Colonic mucosa (tissue), 4 donors: ENCODE measurements around the gene PIGW. TPM values are rescaled to one million over a fixed set of nuclear protein-coding genes. Genes with fewer than 3 reads are reported as not detected.

Experiments
- DNase-seq: peaks from one replicate; pipeline ENCODE4 v3.0.0-alpha.2; 2020
- H3K27ac ChIP-seq: fragments of 200-600 bp; one replicate; pipeline ENCODE4 v1.8.0; 2021
- H3K27me3 ChIP-seq: fragments of 200-600 bp; one replicate; pipeline ENCODE4 v1.8.0; 2021
- H3K36me3 ChIP-seq: fragments of 200-600 bp; one replicate; pipeline ENCODE4 v1.8.0; 2021
- H3K4me1 ChIP-seq: fragments of 200-600 bp; one replicate; pipeline ENCODE4 v1.8.0; 2021; ENCODE audit warnings: mild to moderate bottlenecking
- H3K4me3 ChIP-seq: fragments of 200-600 bp; one replicate; pipeline ENCODE4 v1.8.0; 2021
- H3K9ac ChIP-seq, 2 donors: one replicate each; pipeline ENCODE4 v1.7.0; 2013; ENCODE audit warnings: control low read depth in 2 of 2, low read depth in 2 of 2, low read length in 2 of 2
- H3K9me3 ChIP-seq: fragments of 200-600 bp; one replicate; pipeline ENCODE4 v1.8.0; 2021
- intact Hi-C: fragments of 100-400 bp; cut with DNase I; formaldehyde crosslinking; loops from one replicate; pipeline ENCODE4 v1.14.1; 2022
- total RNA-seq, 2 donors: library from RNA; stranded (reverse); fragmentation: NEBNext Ultra II Directional in 1 of 2; extraction: Animal tissue kit (Norgen Biotek cat#: 25700) in 1 of 2; gene quantifications; one replicate each; pipeline ENCODE4 v1.2.1, GENCODE V29; 2021
- TF ChIP-seq, protein P1 (sequence below): fragments of 200-600 bp; IDR thresholded peaks from one replicate; pipeline ENCODE4 v1.8.0; 2022; ENCODE audit warnings: antibody characterized with exemption, mild to moderate bottlenecking
- donor health status: healthy.
- donor health status: DM: no; HTN: no; CAD: no.
- donor health status: DM: no; HTN: no; CAD: no.

Gene PIGW
- total RNA-seq, 2 donors from 2014 or later = 4.8 to 10.2 TPM

DNA sequence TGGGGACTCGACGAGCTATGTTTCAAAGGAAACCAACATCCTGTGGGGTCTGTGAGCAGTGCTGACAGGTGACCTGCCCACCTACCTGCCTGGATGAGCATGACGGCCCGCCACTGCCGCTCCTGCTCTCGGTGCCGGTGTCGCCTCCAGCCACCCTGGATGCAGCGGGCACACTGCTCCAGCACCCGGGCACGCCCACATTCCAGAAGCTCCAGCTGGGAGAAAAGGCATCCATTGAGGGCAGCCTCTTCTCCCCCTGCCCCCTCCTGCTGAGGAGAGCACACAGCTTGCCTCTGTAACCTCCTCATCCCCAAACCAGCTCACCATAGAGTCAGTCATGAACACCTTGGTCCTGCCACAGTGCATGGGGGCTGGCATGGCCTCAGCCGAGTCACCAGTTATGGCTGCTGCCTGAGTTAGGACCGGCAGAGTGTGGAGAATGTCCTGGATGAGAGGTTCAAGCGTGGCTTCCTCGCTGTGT, 34.0 kb upstream of the PIGW start:
- no peaks in the 10 kb centered on the region for H3K9me3 ChIP-seq
- no peaks in the 10 kb centered on the region for H3K27me3 ChIP-seq
- H3K4me3 ChIP-seq = no peak overlapping the region
- H3K36me3 ChIP-seq = no peaks in the 10 kb centered on the region
- no peak overlapping the region for H3K9ac ChIP-seq
- no peak overlapping the region for H3K27ac ChIP-seq
- TF ChIP-seq, protein P1, sequence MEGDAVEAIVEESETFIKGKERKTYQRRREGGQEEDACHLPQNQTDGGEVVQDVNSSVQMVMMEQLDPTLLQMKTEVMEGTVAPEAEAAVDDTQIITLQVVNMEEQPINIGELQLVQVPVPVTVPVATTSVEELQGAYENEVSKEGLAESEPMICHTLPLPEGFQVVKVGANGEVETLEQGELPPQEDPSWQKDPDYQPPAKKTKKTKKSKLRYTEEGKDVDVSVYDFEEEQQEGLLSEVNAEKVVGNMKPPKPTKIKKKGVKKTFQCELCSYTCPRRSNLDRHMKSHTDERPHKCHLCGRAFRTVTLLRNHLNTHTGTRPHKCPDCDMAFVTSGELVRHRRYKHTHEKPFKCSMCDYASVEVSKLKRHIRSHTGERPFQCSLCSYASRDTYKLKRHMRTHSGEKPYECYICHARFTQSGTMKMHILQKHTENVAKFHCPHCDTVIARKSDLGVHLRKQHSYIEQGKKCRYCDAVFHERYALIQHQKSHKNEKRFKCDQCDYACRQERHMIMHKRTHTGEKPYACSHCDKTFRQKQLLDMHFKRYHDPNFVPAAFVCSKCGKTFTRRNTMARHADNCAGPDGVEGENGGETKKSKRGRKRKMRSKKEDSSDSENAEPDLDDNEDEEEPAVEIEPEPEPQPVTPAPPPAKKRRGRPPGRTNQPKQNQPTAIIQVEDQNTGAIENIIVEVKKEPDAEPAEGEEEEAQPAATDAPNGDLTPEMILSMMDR = no peak
- no peak for DNase-seq
- no peaks in the 10 kb centered on the region for H3K4me1 ChIP-seq
- intact Hi-C loops = no loop called here

DNA sequence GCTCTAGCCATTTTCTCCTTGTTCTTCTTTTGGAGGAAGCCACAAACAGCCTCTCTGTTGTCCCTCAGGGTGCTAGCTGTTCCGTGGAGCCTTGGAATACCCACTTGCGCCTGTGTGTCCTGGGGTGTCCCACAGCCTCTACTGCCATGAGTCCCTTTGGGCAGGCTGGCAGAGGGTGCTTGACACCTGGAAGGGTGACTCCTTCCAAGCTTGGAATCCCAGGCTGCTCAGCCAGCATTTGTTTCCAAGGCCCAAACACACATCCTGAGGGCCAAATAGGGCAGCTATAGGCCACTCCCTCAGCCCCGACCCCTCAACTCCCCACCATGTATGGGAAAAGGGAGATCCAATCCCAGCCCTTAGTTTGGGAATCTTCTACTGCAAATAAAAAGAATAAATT, 33.4 kb upstream of the PIGW start:
- Histone ChIP-seq H3K27ac (no peak overlapping the region), H3K4me1 (no peaks in the 10 kb centered on the region), H3K27me3 (no peaks in the 10 kb centered on the region), H3K4me3 (no peak overlapping the region), H3K36me3 (no peaks in the 10 kb centered on the region), H3K9ac (no peak overlapping the region), H3K9me3 (no peaks in the 10 kb centered on the region)
- intact Hi-C loops = no loop called here
- TF ChIP-seq, protein P1 = no peak
- DNase-seq = no peak

DNA sequence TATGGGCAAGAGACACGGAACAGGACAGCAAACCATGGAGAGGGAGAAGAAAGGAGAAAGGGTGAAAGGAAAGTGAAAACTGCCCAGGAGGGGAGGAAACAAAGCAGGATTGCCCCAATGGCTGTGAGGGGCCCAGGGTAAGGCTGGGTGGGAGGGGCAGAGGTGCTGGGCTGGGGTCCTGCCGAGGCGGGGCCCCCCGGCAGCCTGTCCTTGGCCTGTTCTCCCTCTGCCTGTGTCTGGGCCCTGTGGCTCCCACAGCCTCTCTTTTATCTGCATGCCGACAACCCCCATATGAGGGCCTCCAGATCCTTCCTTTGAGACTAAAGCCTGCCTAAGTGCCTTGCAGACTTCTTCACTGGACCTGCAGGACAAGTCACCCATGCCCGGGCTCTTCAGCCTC, 32.8 kb upstream of the PIGW start:
- intact Hi-C loops = no loop called here
- Histone ChIP-seq H3K9ac (no peak overlapping the region), H3K9me3 (no peaks in the 10 kb centered on the region), H3K27me3 (no peaks in the 10 kb centered on the region), H3K36me3 (no peaks in the 10 kb centered on the region), H3K27ac (no peak overlapping the region), H3K4me1 (no peaks in the 10 kb centered on the region), H3K4me3 (no peak overlapping the region)
- DNase-seq = no peak
- TF ChIP-seq, protein P1 = no peak

DNA sequence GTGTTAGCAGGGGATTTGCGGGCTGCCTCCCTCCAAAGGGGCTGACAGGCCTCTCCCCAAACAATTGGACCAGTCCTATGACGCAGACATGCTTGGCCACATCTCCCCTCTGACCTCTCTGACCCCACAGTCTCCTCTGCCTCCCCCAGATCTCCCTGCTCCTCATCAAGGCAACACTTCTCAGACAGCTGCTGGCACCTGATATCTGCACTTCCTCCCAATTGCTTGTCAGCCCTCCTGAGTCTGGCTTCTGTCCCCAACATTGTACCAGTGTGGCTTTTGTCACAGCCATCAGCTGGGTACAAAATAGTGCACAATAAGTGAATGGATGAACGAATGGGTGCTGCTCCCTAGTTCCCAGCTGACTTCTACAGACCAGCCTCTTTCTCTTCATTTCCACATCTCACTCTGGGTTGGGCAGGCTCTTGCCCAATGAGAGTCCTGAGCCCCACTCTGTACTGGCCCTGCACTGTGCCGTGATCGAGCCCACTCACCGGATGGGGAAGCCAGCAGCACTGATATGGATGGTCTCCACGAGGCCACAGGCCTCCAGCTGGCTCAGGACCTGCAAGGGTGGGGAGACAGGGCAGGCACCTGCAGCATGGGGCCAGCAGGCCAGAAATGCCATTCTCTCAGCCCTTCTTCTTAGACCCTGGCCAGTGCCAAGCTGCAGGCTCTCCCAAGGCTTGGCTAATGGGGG, 31.2 kb upstream of the PIGW start:
- no peak for DNase-seq
- Histone ChIP-seq H3K36me3 (no peaks in the 10 kb centered on the region), H3K9me3 (no peaks in the 10 kb centered on the region), H3K27ac (no peak overlapping the region), H3K4me3 (no peak overlapping the region), H3K4me1 (no peaks in the 10 kb centered on the region), H3K9ac (no peak overlapping the region), H3K27me3 (no peaks in the 10 kb centered on the region)
- intact Hi-C loops = no loop called here
- TF ChIP-seq, protein P1 = no peak

DNA sequence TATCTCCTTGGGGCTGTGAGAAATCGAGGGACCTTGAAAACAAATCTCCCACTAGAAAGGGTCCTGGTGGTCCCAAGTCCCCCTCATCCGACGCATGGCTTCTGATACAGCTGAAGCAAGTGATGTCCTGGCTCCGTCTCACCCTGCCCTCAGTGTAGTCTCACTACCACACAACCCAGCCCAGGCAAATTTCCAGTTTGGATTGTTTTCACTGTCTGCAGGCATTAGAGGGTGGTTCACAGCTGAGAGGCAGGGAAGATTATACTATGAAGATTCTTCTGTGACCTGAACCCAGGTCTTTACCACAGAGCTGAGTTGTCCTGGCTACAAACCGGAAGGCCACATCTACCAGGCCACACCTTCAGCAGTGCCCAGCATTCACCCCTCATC, 30.6 kb upstream of the PIGW start:
- H3K9ac ChIP-seq = no peak overlapping the region

More for the DNA sequence above, 30.6 kb upstream of the PIGW start:
- H3K27me3 ChIP-seq = no peaks in the 10 kb centered on the region
- TF ChIP-seq, protein P1 = no peak
- H3K27ac ChIP-seq = no peak overlapping the region
- H3K4me1 ChIP-seq = no peaks in the 10 kb centered on the region
- H3K36me3 ChIP-seq = no peaks in the 10 kb centered on the region
- no peaks in the 10 kb centered on the region for H3K9me3 ChIP-seq
- no peak for DNase-seq
- intact Hi-C loops = no loop called here
- no peak overlapping the region for H3K4me3 ChIP-seq
